Thyroid gland (tissue), 4 donors: ENCODE results near the gene SPRY4. TPM values are rescaled to one million over a fixed set of nuclear protein-coding genes. Genes with fewer than 3 reads are reported as not detected.

Source experiments
- DNase-seq, 2 donors: peaks; one replicate each; pipeline ENCODE4 v3.0.0-alpha.2; 2019
- H3K27ac ChIP-seq, 3 donors: fragments of 200-600 bp; sonication (generic); 1 replicate in 2 of 3; 2 replicates in 1 of 3; pipeline ENCODE4 v1.5.1; 2016 to 2019; ENCODE audit warnings: mild to moderate bottlenecking in 1 of 3, moderate library complexity in 1 of 3
- H3K27me3 ChIP-seq: fragments of 200-600 bp; sonication (generic); one replicate; pipeline ENCODE4 v1.5.1; 2019
- H3K36me3 ChIP-seq, 2 donors: fragments of 200-600 bp; sonication (generic); one replicate each; pipeline ENCODE4 v1.5.1; 2016 to 2019
- H3K4me1 ChIP-seq, 2 donors: fragments of 200-600 bp; sonication (generic); one replicate each; pipeline ENCODE4 v1.5.1; 2017 to 2019
- H3K4me3 ChIP-seq, 3 donors: fragments of 200-600 bp; sonication (generic); replicated peaks in 1 of 3; 1 replicate in 2 of 3; 2 replicates in 1 of 3; pipeline ENCODE4 v1.5.1; 2016; ENCODE audit warnings: mild to moderate bottlenecking in 1 of 3
- H3K9me3 ChIP-seq: fragments of 200-600 bp; sonication (generic); one replicate; pipeline ENCODE4 v1.5.1; 2017
- CTCF ChIP-seq, 6 experiments: fragments of 200-600 bp in 3 of 6; fragments of 450-650 bp in 3 of 6; sonication (generic) in 3 of 6; IDR thresholded peaks; one replicate each; pipeline ENCODE4 v1.5.1; 2016 to 2019; ENCODE audit warnings: antibody characterized with exemption in 6 of 6, mild to moderate bottlenecking in 2 of 6, inconsistent platforms in 1 of 6, moderate library complexity in 1 of 6
- POLR2A ChIP-seq, 2 donors: fragments of 450-650 bp; IDR thresholded peaks; one replicate each; pipeline ENCODE4 v1.6.1; 2017; ENCODE audit warnings: antibody characterized with exemption in 2 of 2, mild to moderate bottlenecking in 2 of 2, moderate library complexity in 1 of 2
- WGBS, 2 donors: methylation state at CpG; one replicate each; pipeline ENCODE4 v1.1.5; 2017; 5-methylcytosine and 5-hydroxymethylcytosine counted together
- intact Hi-C: fragments of 100-400 bp; cut with DNase I; formaldehyde crosslinking; loops from one replicate; pipeline ENCODE4 v1.15.1; 2023
- total RNA-seq, 4 donors: library from RNA; depleted of rRNA; stranded (reverse); fragments of >200 nt; gene quantifications; one replicate each; pipeline ENCODE4 v1.2.3, GENCODE V29; 2016

Gene SPRY4
- total RNA-seq, 4 donors from 2014 or later, result 11.7 to 32.8 (median 18.6) TPM

- H3K9me3 ChIP-seq, result no peaks in the 10 kb centered on the region
Observed at GRCh38 chr5:142358121-142358520, 33.3 kb upstream of the SPRY4 start.

GRCh38 chr5:142357469-142358090 is 32.8 kb upstream of the SPRY4 start:
- Histone ChIP-seq H3K36me3 (no peaks in the 10 kb centered on the region), H3K27ac (peak overlapping the region; percentile 92 to 99 (median 95)), H3K4me3 (peak overlapping the region; percentile 51 to 68 (median 58)), H3K4me1 (peaks cover 5 to 17% of the 10 kb centered on the region in 2 donors), H3K9me3 (no peaks in the 10 kb centered on the region), H3K27me3 (no peaks in the 10 kb centered on the region)
- intact Hi-C loops, result no loop called here
- TF ChIP-seq POLR2A (IDR thresholded peaks at IDR 0.05) (no peak), CTCF (IDR thresholded peaks at IDR 0.05) (no peak)
- DNase-seq, result no peak
- WGBS, 2 donors, result 50 to 53% methylated on average over 13 of the region's 14 CpGs

More at GRCh38 chr5:142358121-142358520, 33.3 kb upstream of the SPRY4 start:
- Histone ChIP-seq H3K36me3 (no peaks in the 10 kb centered on the region), H3K4me3 (no peak overlapping the region), H3K27ac (peak overlapping the region; percentile 55 to 99 (median 92)), H3K27me3 (no peaks in the 10 kb centered on the region), H3K4me1 (peaks cover 10 to 22% of the 10 kb centered on the region in 2 donors)
- intact Hi-C loops, result no loop called here
- 76 to 81% methylated on average over 5 of the region's 5 CpGs for WGBS, 2 donors
- no peak for TF ChIP-seq CTCF (IDR thresholded peaks at IDR 0.05)
- no peak for TF ChIP-seq POLR2A (IDR thresholded peaks at IDR 0.05)
- no peak for DNase-seq

GRCh38 chr5:142356716-142357468 is 32.1 kb upstream of the SPRY4 start:
- Histone ChIP-seq H3K9me3 (no peaks in the 10 kb centered on the region), H3K27me3 (no peaks in the 10 kb centered on the region), H3K4me3 (peak overlapping the region; percentile 51 to 68 (median 58)), H3K36me3 (no peaks in the 10 kb centered on the region), H3K27ac (peak overlapping the region; percentile 92 to 99 (median 95)), H3K4me1 (peaks cover 0 to 11% of the 10 kb centered on the region in 2 donors)
- TF ChIP-seq POLR2A (IDR thresholded peaks at IDR 0.05), result peak in 1 of 2 donors; percentile 80
- TF ChIP-seq CTCF (IDR thresholded peaks at IDR 0.05), result peak in 1 of 6 experiments; percentile 18
- whole genome bisulfite sequencing, 2 donors, result 0 to 1% methylated on average over 19 to 58 of the region's 82 CpGs
- peak; percentile 84 to 86 for DNase-seq
- intact Hi-C loops, result no loop called here

- Histone ChIP-seq H3K27ac (peak overlapping the region; percentile 92 to 99 (median 95)), H3K36me3 (no peaks in the 10 kb centered on the region), H3K4me1 (peaks cover 0 to 11% of the 10 kb centered on the region in 2 donors), H3K27me3 (no peaks in the 10 kb centered on the region), H3K4me3 (peak overlapping the region; percentile 51 to 68 (median 58)), H3K9me3 (no peaks in the 10 kb centered on the region)
- 4 to 5% methylated on average over 14 of the region's 14 CpGs for WGBS, 2 donors
- no peak for DNase-seq
- TF ChIP-seq CTCF (IDR thresholded peaks at IDR 0.05), result no peak
- TF ChIP-seq POLR2A (IDR thresholded peaks at IDR 0.05), result no peak
- intact Hi-C loops, result no loop called here
Observed at GRCh38 chr5:142356349-142356715, 31.5 kb upstream of the SPRY4 start.

- WGBS, 2 donors, result 83 to 90% methylated on average over 4 of the region's 4 CpGs
- no peak for DNase-seq
- intact Hi-C loops, result no loop called here
- no peaks in the 10 kb centered on the region for H3K36me3 ChIP-seq
- H3K9me3 ChIP-seq, result no peaks in the 10 kb centered on the region
- TF ChIP-seq POLR2A (IDR thresholded peaks at IDR 0.05) (no peak), CTCF (IDR thresholded peaks at IDR 0.05) (no peak)
- no peak overlapping the region for H3K4me3 ChIP-seq
- H3K27ac ChIP-seq, result no peak overlapping the region
- H3K27me3 ChIP-seq, result no peaks in the 10 kb centered on the region
- H3K4me1 ChIP-seq, result peaks cover 0 to 8% of the 10 kb centered on the region in 2 donors
Observed at GRCh38 chr5:142353071-142353472, 28.3 kb upstream of the SPRY4 start.
